Tibial nerve (tissue), 4 donors: Measurements from ENCODE around the gene LRSAM1. TPM values are rescaled to one million over a fixed set of nuclear protein-coding genes. Genes with fewer than 3 reads are reported as not detected.

ENCODE experiments used
- DNase-seq, 2 donors: peaks; one replicate each; pipeline ENCODE4 v3.0.0-alpha.2; 2019; ENCODE audit warnings: low spot score in 2 of 2
- H3K27ac ChIP-seq, 4 donors: fragments of 200-600 bp; sonication (generic) in 3 of 4; one replicate each; pipeline ENCODE4 v1.5.1; 2017 to 2019; ENCODE audit warnings: mild to moderate bottlenecking in 1 of 4
- H3K27me3 ChIP-seq, 2 donors: fragments of 200-600 bp; sonication (generic) in 1 of 2; one replicate each; pipeline versions ENCODE4 v1.5.1 to v1.6.0; 2017 to 2019
- H3K36me3 ChIP-seq, 3 donors: fragments of 200-600 bp; sonication (generic); one replicate each; pipeline ENCODE4 v1.5.1; 2018 to 2019
- H3K4me1 ChIP-seq, 4 donors: fragments of 200-600 bp; sonication (generic) in 3 of 4; one replicate each; pipeline ENCODE4 v1.5.1; 2017 to 2019
- H3K4me3 ChIP-seq, 4 donors: fragments of 200-600 bp; sonication (generic) in 3 of 4; one replicate each; pipeline ENCODE4 v1.5.1; 2017 to 2019; ENCODE audit warnings: mild to moderate bottlenecking in 1 of 4, moderate library complexity in 1 of 4
- H3K9me3 ChIP-seq, 4 donors: fragments of 200-600 bp; sonication (generic) in 3 of 4; one replicate each; pipeline ENCODE4 v1.5.1; 2017 to 2019
- CTCF ChIP-seq, 5 experiments: fragments of 200-600 bp in 3 of 5; fragments of 450-650 bp in 2 of 5; sonication (generic) in 3 of 5; IDR thresholded peaks; one replicate each; pipeline ENCODE4 v1.5.1; 2016 to 2019; ENCODE audit warnings: antibody characterized with exemption in 5 of 5, mild to moderate bottlenecking in 3 of 5, moderate library complexity in 2 of 5
- EP300 ChIP-seq, 2 donors: sonication (generic); formaldehyde crosslinking; IDR thresholded peaks; one replicate each; pipeline ENCODE4 v1.6.1; 2017; ENCODE audit warnings: antibody characterized with exemption in 2 of 2, mild to moderate bottlenecking in 1 of 2
- POLR2A ChIP-seq, 2 donors: fragments of 450-650 bp; IDR thresholded peaks; one replicate each; pipeline ENCODE4 v1.6.1; 2017; ENCODE audit warnings: antibody characterized with exemption in 2 of 2, mild to moderate bottlenecking in 2 of 2, moderate library complexity in 2 of 2
- WGBS, 2 donors: methylation state at CpG; one replicate each; pipeline ENCODE4 v1.1.5; 2018; 5-methylcytosine and 5-hydroxymethylcytosine counted together
- total RNA-seq, 4 donors: library from RNA; depleted of rRNA; stranded (reverse); fragments of >200 nt; gene quantifications; one replicate each; pipeline ENCODE4 v1.1.0, GENCODE V29; 2016

Gene LRSAM1
- total RNA-seq, 4 donors from 2014 or later = 18.8 to 44.1 (median 28.3) TPM

- no peak overlapping the region for H3K27ac ChIP-seq
- H3K4me1 ChIP-seq = no peaks in the 10 kb centered on the region
- TF ChIP-seq EP300 (IDR thresholded peaks at IDR 0.05) (no peak), POLR2A (IDR thresholded peaks at IDR 0.05) (no peak), CTCF (IDR thresholded peaks at IDR 0.05) (no peak)
- no peaks in the 10 kb centered on the region for H3K27me3 ChIP-seq
- WGBS, 2 donors = 93 to 96% methylated on average over 14 of the region's 14 CpGs
- no peaks in the 10 kb centered on the region for H3K9me3 ChIP-seq
- peaks cover 0 to 86% (median 13%) of the 10 kb centered on the region in 3 donors for H3K36me3 ChIP-seq
- no peak overlapping the region for H3K4me3 ChIP-seq
- no peak for DNase-seq
These were observed 16.3 kb downstream of the LRSAM1 start for GRCh38 chr9:127467621-127468020.

GRCh38 chr9:127470662-127471061 is 19.4 kb downstream of the LRSAM1 start:
- TF ChIP-seq POLR2A (IDR thresholded peaks at IDR 0.05) (no peak), CTCF (IDR thresholded peaks at IDR 0.05) (no peak), EP300 (IDR thresholded peaks at IDR 0.05) (no peak)
- Histone ChIP-seq H3K4me3 (no peak overlapping the region), H3K36me3 (peaks cover 0 to 86% (median 0%) of the 10 kb centered on the region in 3 donors), H3K27me3 (no peaks in the 10 kb centered on the region), H3K9me3 (no peaks in the 10 kb centered on the region), H3K27ac (no peak overlapping the region), H3K4me1 (no peaks in the 10 kb centered on the region)
- DNase-seq = no peak
- 88 to 96% methylated on average over 3 of the region's 3 CpGs for WGBS, 2 donors

- H3K9me3 ChIP-seq = no peaks in the 10 kb centered on the region
- no peak for DNase-seq
- TF ChIP-seq EP300 (IDR thresholded peaks at IDR 0.05) = no peak
- TF ChIP-seq POLR2A (IDR thresholded peaks at IDR 0.05) = no peak
- no peak for TF ChIP-seq CTCF (IDR thresholded peaks at IDR 0.05)
- H3K27me3 ChIP-seq = no peaks in the 10 kb centered on the region
- H3K4me1 ChIP-seq = no peaks in the 10 kb centered on the region
- H3K36me3 ChIP-seq = peaks cover 0 to 90% (median 0%) of the 10 kb centered on the region in 3 donors
- H3K4me3 ChIP-seq = no peak overlapping the region
- H3K27ac ChIP-seq = no peak overlapping the region
- WGBS, 2 donors = 90 to 92% methylated on average over 10 of the region's 10 CpGs
These were observed 22.2 kb downstream of the LRSAM1 start for GRCh38 chr9:127473501-127473900.

- Histone ChIP-seq H3K4me1 (no peaks in the 10 kb centered on the region), H3K27me3 (no peaks in the 10 kb centered on the region), H3K27ac (no peak overlapping the region), H3K36me3 (peaks cover 0 to 90% (median 0%) of the 10 kb centered on the region in 3 donors), H3K4me3 (no peak overlapping the region), H3K9me3 (no peaks in the 10 kb centered on the region)
- no peak for DNase-seq
- WGBS, 2 donors = 69 to 88% methylated on average over 3 to 4 of the region's 4 CpGs
- TF ChIP-seq EP300 (IDR thresholded peaks at IDR 0.05) = no peak
- no peak for TF ChIP-seq CTCF (IDR thresholded peaks at IDR 0.05)
- no peak for TF ChIP-seq POLR2A (IDR thresholded peaks at IDR 0.05)
These were observed 22.6 kb downstream of the LRSAM1 start for GRCh38 chr9:127473932-127474331.

- H3K36me3 ChIP-seq = peaks cover 0 to 90% (median 0%) of the 10 kb centered on the region in 3 donors
- DNase-seq = no peak
- H3K27ac ChIP-seq = no peak overlapping the region
- no peaks in the 10 kb centered on the region for H3K4me1 ChIP-seq
- no peaks in the 10 kb centered on the region for H3K9me3 ChIP-seq
- TF ChIP-seq EP300 (IDR thresholded peaks at IDR 0.05) (no peak), CTCF (IDR thresholded peaks at IDR 0.05) (no peak), POLR2A (IDR thresholded peaks at IDR 0.05) (no peak)
- H3K27me3 ChIP-seq = no peaks in the 10 kb centered on the region
- 89 to 90% methylated on average over 5 of the region's 5 CpGs for WGBS, 2 donors
- no peak overlapping the region for H3K4me3 ChIP-seq
These were observed 23.3 kb downstream of the LRSAM1 start for GRCh38 chr9:127474592-127474991.
